ENCODE data around the gene FRG1. TPM values are rescaled to one million over a fixed set of nuclear protein-coding genes. Genes with fewer than 3 reads are reported as not detected.
A peak's percentile ranks its signal among the peaks of the same experiment; 100 is the strongest.
"Not testable (repeated sequence)": the region's sequence is repeated elsewhere in the genome, so short reads cannot be mapped to it uniquely, and the experiment has no call there.

The FRG1 gene
- 10 to 100 TPM; 28.5 to 33.0 TPM for total RNA-seq
- 10 to 100 TPM; 30.2 to 59.7 TPM for polyA plus RNA-seq
- long read RNA-seq, donor 1, transcript FRG1-201 (9 exons, 1,074 nt), result major isoform, 20 of 36 reads
- long read RNA-seq, donor 1, partial matches to known transcripts, result 15 of 36 reads
- long read RNA-seq, donor 1, other reads (novel, unspliced or antisense), result 0 of 36 reads
- long read RNA-seq, donor 2, transcript FRG1-201 (9 exons, 1,074 nt), result major isoform, 7 of 12 reads
- long read RNA-seq, donor 2, partial matches to known transcripts, result 5 of 12 reads
- long read RNA-seq, donor 2, other reads (novel, unspliced or antisense), result 0 of 12 reads
- long read RNA-seq, donor 3, partial matches to known transcripts, result 0 of 4 reads
- long read RNA-seq, donor 3, other reads (novel, unspliced or antisense), result 0 of 4 reads
- long read RNA-seq, donor 4, partial matches to known transcripts, result 0 of 4 reads
- long read RNA-seq, donor 4, other reads (novel, unspliced or antisense), result 0 of 4 reads
- long read RNA-seq, donor 5, transcript FRG1-201 (9 exons, 1,074 nt), result major isoform, 20 of 27 reads
- long read RNA-seq, donor 5, partial matches to known transcripts, result 7 of 27 reads
- long read RNA-seq, donor 5, other reads (novel, unspliced or antisense), result 0 of 27 reads

GRCh38 chr4:189940178-189941004 is at the start of gene FRG1:
FRG1 (plus strand) TSS chr4:189940872; CDS start chr4:189941010, 138 bp downstream.
- H3K9ac ChIP-seq (ENCODE audit: insufficient read depth in 1 of 2, low read length in 2 of 2), result peak within 1 kb of the TSS; percentile 63 to 83
- WGBS, 2 donors, result 3 to 5% methylated on average over 64 to 70 of the region's 70 CpGs
- DNase-seq (peak; percentile 93 to 98 (median 97)), ATAC-seq (ENCODE audit: insufficient read depth, low FRiP score) (peak; percentile 100)
- H3K36me3 ChIP-seq (ENCODE audit: control insufficient read depth in 4 of 4, insufficient read depth in 4 of 4, low read length in 4 of 4), result peaks cover 0 to 2% (median 0%) of the 10 kb centered on the region in 4 donors
- peak; percentile 55 for TF ChIP-seq CTCF (IDR thresholded peaks at IDR 0.05; ENCODE audit: control extremely low read depth, extremely low read depth)
- H3K4me3 ChIP-seq, result peak within 1 kb of the TSS; percentile 89
- peaks cover 0 to 10% (median 3%) of the 10 kb centered on the region in 5 donors for H3K4me1 ChIP-seq (ENCODE audit: control insufficient read depth in 5 of 5, insufficient read depth in 5 of 5, low read length in 5 of 5)
- H3K9me3 ChIP-seq (ENCODE audit: control insufficient read depth in 4 of 4, insufficient read depth in 3 of 4, low read length in 3 of 4), result no peaks in the 10 kb centered on the region
- H3K27ac ChIP-seq (ENCODE audit: low read depth in 1 of 2, low read length in 1 of 2), result peak within 1 kb of the TSS; percentile 79 to 98
- H3K27me3 ChIP-seq (ENCODE audit: control insufficient read depth in 3 of 3, insufficient read depth in 3 of 3, low read length in 2 of 3), result no peaks in the 10 kb centered on the region

- H3K4me1 ChIP-seq (ENCODE audit: control insufficient read depth in 5 of 5, insufficient read depth in 5 of 5, low read length in 5 of 5), result no peaks in the 10 kb centered on the region
- no peak for DNase-seq
- no peaks in the 10 kb centered on the region for H3K9me3 ChIP-seq (ENCODE audit: control insufficient read depth in 4 of 4, insufficient read depth in 3 of 4, low read length in 3 of 4)
- no peak for ATAC-seq (ENCODE audit: insufficient read depth, low FRiP score)
- TF ChIP-seq CTCF (IDR thresholded peaks at IDR 0.05; ENCODE audit: control extremely low read depth, extremely low read depth), result no peak
- no peak overlapping the region for H3K27ac ChIP-seq (ENCODE audit: low read depth in 1 of 2, low read length in 1 of 2)
- H3K36me3 ChIP-seq (ENCODE audit: control insufficient read depth in 4 of 4, insufficient read depth in 4 of 4, low read length in 4 of 4), result no peaks in the 10 kb centered on the region
- no peaks in the 10 kb centered on the region for H3K27me3 ChIP-seq (ENCODE audit: control insufficient read depth in 3 of 3, insufficient read depth in 3 of 3, low read length in 2 of 3)
- 82 to 85% methylated on average over 3 of the region's 3 CpGs for WGBS, 2 donors
- no peak overlapping the region for H3K9ac ChIP-seq (ENCODE audit: insufficient read depth in 1 of 2, low read length in 2 of 2)
- H3K4me3 ChIP-seq, result no peak overlapping the region
Observed at GRCh38 chr4:189897667-189898066, 43.0 kb upstream of the FRG1 start.

GRCh38 chr4:189899481-189900015 is 41.1 kb upstream of the FRG1 start:
- not testable (repeated sequence) for H3K4me3 ChIP-seq; H3K9ac ChIP-seq (ENCODE audit: insufficient read depth in 1 of 2, low read length in 2 of 2); H3K36me3 ChIP-seq (ENCODE audit: control insufficient read depth in 4 of 4, insufficient read depth in 4 of 4, low read length in 4 of 4); DNase-seq; H3K4me1 ChIP-seq (ENCODE audit: control insufficient read depth in 5 of 5, insufficient read depth in 5 of 5, low read length in 5 of 5); H3K9me3 ChIP-seq (ENCODE audit: control insufficient read depth in 4 of 4, insufficient read depth in 3 of 4, low read length in 3 of 4); ATAC-seq (ENCODE audit: insufficient read depth, low FRiP score); H3K27ac ChIP-seq (ENCODE audit: low read depth in 1 of 2, low read length in 1 of 2); H3K27me3 ChIP-seq (ENCODE audit: control insufficient read depth in 3 of 3, insufficient read depth in 3 of 3, low read length in 2 of 3)
- 66 to 71% methylated on average over 3 of the region's 3 CpGs for WGBS, 2 donors
